Measurements from ENCODE around the gene VMP1. TPM values are rescaled to one million over a fixed set of nuclear protein-coding genes. Genes with fewer than 3 reads are reported as not detected.

The VMP1 gene
- total RNA-seq, 1 experiment from 2014 or later, result 83.1 TPM

DNA sequence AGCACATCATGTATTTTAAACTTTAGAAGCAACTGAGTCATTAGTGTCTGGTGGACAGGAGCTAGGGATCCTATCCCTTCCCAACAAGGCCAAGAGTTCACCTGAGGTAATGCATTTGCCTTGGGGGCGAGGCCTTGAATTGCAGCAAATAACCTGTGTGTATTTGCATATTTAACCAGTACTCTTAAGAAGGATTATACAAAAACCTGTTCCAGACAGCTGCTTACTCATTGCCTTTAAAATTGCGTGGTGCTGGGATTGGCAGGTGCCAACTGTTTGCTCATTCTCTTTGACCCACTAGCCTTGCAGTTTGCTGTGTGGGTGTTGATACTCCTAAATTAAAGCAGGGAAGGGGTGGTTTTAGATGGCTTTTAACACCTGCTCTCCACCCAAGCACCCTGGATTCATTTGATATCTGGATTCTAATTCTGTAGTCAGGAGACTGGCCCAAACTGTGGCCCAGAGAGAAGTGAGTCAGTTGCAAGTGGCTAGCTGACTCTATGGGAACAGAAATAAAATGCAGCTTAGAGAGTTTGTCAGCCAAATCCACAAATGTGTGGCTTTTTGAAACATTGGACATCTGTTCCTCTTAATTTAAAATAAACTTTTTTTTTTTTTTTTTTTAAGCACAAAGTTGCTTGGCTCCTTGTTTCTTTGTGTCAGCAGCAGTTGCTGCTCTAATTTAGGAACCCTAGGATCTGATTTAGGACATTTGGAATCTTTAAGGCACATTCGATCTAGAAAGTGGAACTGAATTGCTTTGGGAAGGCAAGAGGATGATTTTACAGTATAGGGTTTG, 138.3 kb downstream of the VMP1 start:
- TF ChIP-seq, protein P1, sequence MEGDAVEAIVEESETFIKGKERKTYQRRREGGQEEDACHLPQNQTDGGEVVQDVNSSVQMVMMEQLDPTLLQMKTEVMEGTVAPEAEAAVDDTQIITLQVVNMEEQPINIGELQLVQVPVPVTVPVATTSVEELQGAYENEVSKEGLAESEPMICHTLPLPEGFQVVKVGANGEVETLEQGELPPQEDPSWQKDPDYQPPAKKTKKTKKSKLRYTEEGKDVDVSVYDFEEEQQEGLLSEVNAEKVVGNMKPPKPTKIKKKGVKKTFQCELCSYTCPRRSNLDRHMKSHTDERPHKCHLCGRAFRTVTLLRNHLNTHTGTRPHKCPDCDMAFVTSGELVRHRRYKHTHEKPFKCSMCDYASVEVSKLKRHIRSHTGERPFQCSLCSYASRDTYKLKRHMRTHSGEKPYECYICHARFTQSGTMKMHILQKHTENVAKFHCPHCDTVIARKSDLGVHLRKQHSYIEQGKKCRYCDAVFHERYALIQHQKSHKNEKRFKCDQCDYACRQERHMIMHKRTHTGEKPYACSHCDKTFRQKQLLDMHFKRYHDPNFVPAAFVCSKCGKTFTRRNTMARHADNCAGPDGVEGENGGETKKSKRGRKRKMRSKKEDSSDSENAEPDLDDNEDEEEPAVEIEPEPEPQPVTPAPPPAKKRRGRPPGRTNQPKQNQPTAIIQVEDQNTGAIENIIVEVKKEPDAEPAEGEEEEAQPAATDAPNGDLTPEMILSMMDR (conservative IDR thresholded peaks at IDR 0.05), result no peak
- no peak overlapping the region for H2BK20ac ChIP-seq (ENCODE audit: low read depth, low read length, poor library complexity, severe bottlenecking)
- H3K4me1 ChIP-seq (ENCODE audit: insufficient read depth, low read length), result peaks cover 7% of the 10 kb centered on the region
- H3K23me2 ChIP-seq (ENCODE audit: insufficient read length, low read depth, low read length, poor library complexity, severe bottlenecking), result peaks cover 3% of the 10 kb centered on the region
- H3K9me3 Mint-ChIP-seq, result no peaks in the 10 kb centered on the region
- no peak overlapping the region for H2BK120ac ChIP-seq (ENCODE audit: low read depth, low read length, poor library complexity, severe bottlenecking)
- no peak overlapping the region for H4K5ac ChIP-seq (ENCODE audit: insufficient read length, low read depth, low read length)
- H3K79me2 ChIP-seq (ENCODE audit: insufficient read depth, low read length), result no peaks in the 10 kb centered on the region
- DNase-seq, result peak; percentile 57
- WGBS (ENCODE audit: extremely low coverage, insufficient read length, low lambda C conversion rate), result no CpG with 5 or more reads among the region's 3 CpGs
- no peaks in the 10 kb centered on the region for H3K79me1 ChIP-seq (ENCODE audit: insufficient read depth, low read depth, low read length, poor library complexity, severe bottlenecking)
- H3K27me3 ChIP-seq (ENCODE audit: insufficient read depth, low read length), result no peaks in the 10 kb centered on the region
- H2AK5ac ChIP-seq (ENCODE audit: insufficient read length, low read length), result no peak overlapping the region
- H3K23ac ChIP-seq (ENCODE audit: insufficient read length, low read depth, low read length), result no peak overlapping the region
- no peak overlapping the region for H3K18ac ChIP-seq (ENCODE audit: insufficient read length, low read depth, low read length)
- no peak overlapping the region for H3K4ac ChIP-seq (ENCODE audit: low read depth, low read length)
- H3K9me3 ChIP-seq (ENCODE audit: control insufficient read depth, low read depth, low read length), result no peaks in the 10 kb centered on the region
- H3K56ac ChIP-seq (ENCODE audit: insufficient read length, low read depth, low read length), result no peak overlapping the region
- H3K27me3 Mint-ChIP-seq (ENCODE audit: low read depth), result no peaks in the 10 kb centered on the region
- no peak overlapping the region for H4K91ac ChIP-seq (ENCODE audit: insufficient read length, low read depth, low read length)
- peaks cover 39 to 63% of the 10 kb centered on the region in 2 experiments for H3K4me1 Mint-ChIP-seq
- H3K9ac ChIP-seq (ENCODE audit: extremely low read depth, insufficient read length, low read length), result no peak overlapping the region
- peaks cover 16 to 21% (median 21%) of the 10 kb centered on the region in 3 experiments; a peak in 6 of 7 replicates for H3K36me3 Mint-ChIP-seq (ENCODE audit: insufficient read depth in 1 of 3, low read depth in 3 of 3)
- no peak overlapping the region for H2AFZ ChIP-seq (ENCODE audit: low read length)
- no peak overlapping the region for H3T11ph ChIP-seq (ENCODE audit: low read length)
- peak overlapping the region; percentile 71 to 84 (median 79); a peak in 4 of 7 replicates for H3K27ac Mint-ChIP-seq
- H4K8ac ChIP-seq (replicated peaks; ENCODE audit: insufficient read length, low read depth, low read length), result no peak overlapping the region
- H3K27ac ChIP-seq (ENCODE audit: insufficient read length, low read depth, low read length), result no peak overlapping the region
- no peaks in the 10 kb centered on the region for H4K20me1 ChIP-seq (ENCODE audit: control insufficient read depth, insufficient read depth, insufficient read length)
- H2BK15ac ChIP-seq (ENCODE audit: low read depth, low read length), result no peak overlapping the region
- H3K4me2 ChIP-seq (ENCODE audit: insufficient read depth, insufficient read length, low read length), result no peak overlapping the region
- no peak overlapping the region for H2BK12ac ChIP-seq (ENCODE audit: insufficient read length, low read depth, low read length)
- H2BK5ac ChIP-seq (ENCODE audit: insufficient read length, low read length), result no peak overlapping the region
- no peak overlapping the region; a peak in 1 of 5 replicates for H3K4me3 Mint-ChIP-seq
- H3K14ac ChIP-seq (ENCODE audit: insufficient read depth, low read length), result no peak overlapping the region

Measured in H9 (cell line).